ENCODE results near the gene TSPAN18.

TSPAN18 gene

GRCh38 chr11:44968510-44968909 is 241.7 kb downstream of the TSPAN18 start:
- no peak for DNase-seq (ENCODE audit: low read depth, low spot score)
- no peaks in the 10 kb centered on the region for H3K9me3 ChIP-seq (ENCODE audit: insufficient read depth, low read length)
- H3K27me3 ChIP-seq (ENCODE audit: insufficient read depth, insufficient read length), result no peaks in the 10 kb centered on the region
- no peak overlapping the region for H3K9ac ChIP-seq (ENCODE audit: insufficient read length, low read depth)
- no peak overlapping the region for H3K4me3 ChIP-seq (ENCODE audit: insufficient read length, low read depth)
- H3K36me3 ChIP-seq (ENCODE audit: insufficient read depth, insufficient read length, low read length), result no peaks in the 10 kb centered on the region
- H3K4me1 ChIP-seq (ENCODE audit: insufficient read depth, insufficient read length), result peaks cover 22% of the 10 kb centered on the region
- no peak for TF ChIP-seq ZNF274 (IDR thresholded peaks at IDR 0.05; ENCODE audit: low read depth, low read length)
- TF ChIP-seq SUZ12 (IDR thresholded peaks at IDR 0.05; ENCODE audit: extremely low read depth, insufficient read depth, insufficient read length), result no peak
- TF ChIP-seq YY1 (IDR thresholded peaks at IDR 0.05; ENCODE audit: insufficient read depth, insufficient read length), result no peak

GRCh38 chr11:44969651-44970252 is 243.0 kb downstream of the TSPAN18 start:
- no peak for TF ChIP-seq SUZ12 (IDR thresholded peaks at IDR 0.05; ENCODE audit: extremely low read depth, insufficient read depth, insufficient read length)
- no peak for TF ChIP-seq YY1 (IDR thresholded peaks at IDR 0.05; ENCODE audit: insufficient read depth, insufficient read length)
- no peak for TF ChIP-seq ZNF274 (IDR thresholded peaks at IDR 0.05; ENCODE audit: low read depth, low read length)

GRCh38 chr11:44970293-44970692 is 243.5 kb downstream of the TSPAN18 start:
- no peak overlapping the region for H3K4me3 ChIP-seq (ENCODE audit: insufficient read length, low read depth)
- peaks cover 22% of the 10 kb centered on the region for H3K4me1 ChIP-seq (ENCODE audit: insufficient read depth, insufficient read length)
- no peaks in the 10 kb centered on the region for H3K27me3 ChIP-seq (ENCODE audit: insufficient read depth, insufficient read length)
- no peaks in the 10 kb centered on the region for H3K9me3 ChIP-seq (ENCODE audit: insufficient read depth, low read length)
- H3K36me3 ChIP-seq (ENCODE audit: insufficient read depth, insufficient read length, low read length), result no peaks in the 10 kb centered on the region
- no peak for DNase-seq (ENCODE audit: low read depth, low spot score)
- TF ChIP-seq SUZ12 (IDR thresholded peaks at IDR 0.05; ENCODE audit: extremely low read depth, insufficient read depth, insufficient read length), result no peak
- no peak for TF ChIP-seq ZNF274 (IDR thresholded peaks at IDR 0.05; ENCODE audit: low read depth, low read length)
- no peak overlapping the region for H3K9ac ChIP-seq (ENCODE audit: insufficient read length, low read depth)

More at GRCh38 chr11:44969651-44970252, 243.0 kb downstream of the TSPAN18 start:
- no peaks in the 10 kb centered on the region for H3K36me3 ChIP-seq (ENCODE audit: insufficient read depth, insufficient read length, low read length)
- peaks cover 25% of the 10 kb centered on the region for H3K4me1 ChIP-seq (ENCODE audit: insufficient read depth, insufficient read length)
- no peaks in the 10 kb centered on the region for H3K27me3 ChIP-seq (ENCODE audit: insufficient read depth, insufficient read length)
- H3K9me3 ChIP-seq (ENCODE audit: insufficient read depth, low read length), result no peaks in the 10 kb centered on the region
- H3K4me3 ChIP-seq (ENCODE audit: insufficient read length, low read depth), result no peak overlapping the region
- no peak overlapping the region for H3K9ac ChIP-seq (ENCODE audit: insufficient read length, low read depth)
- no peak for DNase-seq (ENCODE audit: low read depth, low spot score)

- no peak for DNase-seq (ENCODE audit: low read depth, low spot score)
- H3K4me1 ChIP-seq (ENCODE audit: insufficient read depth, insufficient read length), result peaks cover 23% of the 10 kb centered on the region
- H3K27me3 ChIP-seq (ENCODE audit: insufficient read depth, insufficient read length), result no peaks in the 10 kb centered on the region
- no peak overlapping the region for H3K9ac ChIP-seq (ENCODE audit: insufficient read length, low read depth)
- TF ChIP-seq SUZ12 (IDR thresholded peaks at IDR 0.05; ENCODE audit: extremely low read depth, insufficient read depth, insufficient read length) (no peak), YY1 (IDR thresholded peaks at IDR 0.05; ENCODE audit: insufficient read depth, insufficient read length) (no peak), ZNF274 (IDR thresholded peaks at IDR 0.05; ENCODE audit: low read depth, low read length) (no peak)
- no peaks in the 10 kb centered on the region for H3K36me3 ChIP-seq (ENCODE audit: insufficient read depth, insufficient read length, low read length)
- no peaks in the 10 kb centered on the region for H3K9me3 ChIP-seq (ENCODE audit: insufficient read depth, low read length)
- no peak overlapping the region for H3K4me3 ChIP-seq (ENCODE audit: insufficient read length, low read depth)
These were observed 244.4 kb downstream of the TSPAN18 start for GRCh38 chr11:44971185-44971584.

GRCh38 chr11:44972746-44973435 is 246.1 kb downstream of the TSPAN18 start:
- H3K4me1 ChIP-seq (ENCODE audit: insufficient read depth, insufficient read length), result peaks cover 28% of the 10 kb centered on the region
- no peak overlapping the region for H3K9ac ChIP-seq (ENCODE audit: insufficient read length, low read depth)
- H3K9me3 ChIP-seq (ENCODE audit: insufficient read depth, low read length), result no peaks in the 10 kb centered on the region
- TF ChIP-seq ZNF274 (IDR thresholded peaks at IDR 0.05; ENCODE audit: low read depth, low read length), result no peak
- no peak for TF ChIP-seq YY1 (IDR thresholded peaks at IDR 0.05; ENCODE audit: insufficient read depth, insufficient read length)
- no peak for TF ChIP-seq SUZ12 (IDR thresholded peaks at IDR 0.05; ENCODE audit: extremely low read depth, insufficient read depth, insufficient read length)
- H3K36me3 ChIP-seq (ENCODE audit: insufficient read depth, insufficient read length, low read length), result no peaks in the 10 kb centered on the region
- DNase-seq (ENCODE audit: low read depth, low spot score), result no peak
- no peaks in the 10 kb centered on the region for H3K27me3 ChIP-seq (ENCODE audit: insufficient read depth, insufficient read length)
- no peak overlapping the region for H3K4me3 ChIP-seq (ENCODE audit: insufficient read length, low read depth)

- H3K9me3 ChIP-seq (ENCODE audit: insufficient read depth, low read length), result no peaks in the 10 kb centered on the region
- peaks cover 35% of the 10 kb centered on the region for H3K4me1 ChIP-seq (ENCODE audit: insufficient read depth, insufficient read length)
- H3K36me3 ChIP-seq (ENCODE audit: insufficient read depth, insufficient read length, low read length), result no peaks in the 10 kb centered on the region
- H3K27me3 ChIP-seq (ENCODE audit: insufficient read depth, insufficient read length), result no peaks in the 10 kb centered on the region
- no peak for TF ChIP-seq SUZ12 (IDR thresholded peaks at IDR 0.05; ENCODE audit: extremely low read depth, insufficient read depth, insufficient read length)
- no peak for TF ChIP-seq ZNF274 (IDR thresholded peaks at IDR 0.05; ENCODE audit: low read depth, low read length)
- TF ChIP-seq YY1 (IDR thresholded peaks at IDR 0.05; ENCODE audit: insufficient read depth, insufficient read length), result no peak
- H3K4me3 ChIP-seq (ENCODE audit: insufficient read length, low read depth), result no peak overlapping the region
- DNase-seq (ENCODE audit: low read depth, low spot score), result no peak
- H3K9ac ChIP-seq (ENCODE audit: insufficient read length, low read depth), result no peak overlapping the region
These were observed 247.1 kb downstream of the TSPAN18 start for GRCh38 chr11:44973632-44974401.
